ENCODE results near the gene LGALS7B. TPM values are rescaled to one million over a fixed set of nuclear protein-coding genes. Genes with fewer than 3 reads are reported as not detected.

The LGALS7B gene
- total RNA-seq, 1 experiment from 2014 or later: 2.4 TPM

DNA sequence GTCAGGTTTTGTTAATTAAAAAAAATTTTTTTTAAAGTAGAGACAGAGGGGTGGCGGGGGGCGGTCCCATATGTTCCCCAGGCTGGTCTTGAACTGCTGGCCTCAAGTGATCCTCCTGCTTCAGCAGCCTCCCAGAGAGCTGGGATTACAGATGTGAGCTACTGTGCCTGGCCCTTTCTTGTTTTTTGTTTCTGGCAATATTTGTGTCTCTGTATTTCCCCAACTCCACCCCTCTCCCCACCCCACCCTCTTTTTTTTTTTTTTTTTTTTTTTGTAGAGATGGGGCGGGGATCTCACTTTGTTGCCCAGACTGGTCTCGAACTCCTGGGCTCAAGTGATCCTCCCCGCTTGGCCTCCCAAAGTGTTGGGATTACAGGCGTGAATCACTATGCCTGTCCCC is 44.1 kb upstream of the LGALS7B start:
- Histone ChIP-seq H3K4me3 (replicated peaks in 1 of 2; ENCODE audit: low read depth in 1 of 2, low read length in 2 of 2) (no peak overlapping the region), H3K36me3 (ENCODE audit: control insufficient read depth in 1 of 2, insufficient read depth in 2 of 2, low read length in 2 of 2) (no peaks in the 10 kb centered on the region), H3K4me1 (ENCODE audit: control insufficient read depth in 1 of 2, insufficient read depth in 2 of 2, low read length in 2 of 2) (no peaks in the 10 kb centered on the region), H3K27me3 (ENCODE audit: insufficient read depth, low read length) (no peaks in the 10 kb centered on the region), H3K79me2 (ENCODE audit: insufficient read depth, low read length) (no peaks in the 10 kb centered on the region), H3K27ac (ENCODE audit: low read depth, low read length) (no peak overlapping the region), H3K9ac (ENCODE audit: low read length) (no peak overlapping the region), H3K9me3 (ENCODE audit: control insufficient read depth in 1 of 2, insufficient read depth in 1 of 2, low read depth in 1 of 2, low read length in 2 of 2) (no peaks in the 10 kb centered on the region), H3K9me2 (ENCODE audit: insufficient read depth) (no peaks in the 10 kb centered on the region), H3K4me2 (ENCODE audit: low read length) (no peak overlapping the region), H2AFZ (ENCODE audit: low read depth, low read length, poor library complexity, severe bottlenecking) (no peak overlapping the region), H4K20me1 (ENCODE audit: insufficient read depth) (no peaks in the 10 kb centered on the region)
- ATAC-seq (no peak), DNase-seq (ENCODE audit: low read depth, low spot score) (no peak)
- TF ChIP-seq RAD21 (IDR thresholded peaks at IDR 0.05; ENCODE audit: low read depth) (no peak), EGR1 (IDR thresholded peaks at IDR 0.05; ENCODE audit: low read depth) (no peak), ELF1 (IDR thresholded peaks at IDR 0.05; ENCODE audit: borderline replicate concordance, low read depth) (no peak), SP1 (IDR thresholded peaks at IDR 0.05; ENCODE audit: low read depth) (no peak), SRF (IDR thresholded peaks at IDR 0.05; ENCODE audit: low read depth) (no peak), EZH2 (IDR thresholded peaks at IDR 0.05) (no peak), CBX3 (IDR thresholded peaks at IDR 0.05; ENCODE audit: low read depth) (no peak)
- TF ChIP-seq, protein P1, sequence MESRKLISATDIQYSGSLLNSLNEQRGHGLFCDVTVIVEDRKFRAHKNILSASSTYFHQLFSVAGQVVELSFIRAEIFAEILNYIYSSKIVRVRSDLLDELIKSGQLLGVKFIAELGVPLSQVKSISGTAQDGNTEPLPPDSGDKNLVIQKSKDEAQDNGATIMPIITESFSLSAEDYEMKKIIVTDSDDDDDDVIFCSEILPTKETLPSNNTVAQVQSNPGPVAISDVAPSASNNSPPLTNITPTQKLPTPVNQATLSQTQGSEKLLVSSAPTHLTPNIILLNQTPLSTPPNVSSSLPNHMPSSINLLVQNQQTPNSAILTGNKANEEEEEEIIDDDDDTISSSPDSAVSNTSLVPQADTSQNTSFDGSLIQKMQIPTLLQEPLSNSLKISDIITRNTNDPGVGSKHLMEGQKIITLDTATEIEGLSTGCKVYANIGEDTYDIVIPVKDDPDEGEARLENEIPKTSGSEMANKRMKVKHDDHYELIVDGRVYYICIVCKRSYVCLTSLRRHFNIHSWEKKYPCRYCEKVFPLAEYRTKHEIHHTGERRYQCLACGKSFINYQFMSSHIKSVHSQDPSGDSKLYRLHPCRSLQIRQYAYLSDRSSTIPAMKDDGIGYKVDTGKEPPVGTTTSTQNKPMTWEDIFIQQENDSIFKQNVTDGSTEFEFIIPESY (IDR thresholded peaks at IDR 0.05; ENCODE audit: extremely low read depth, insufficient replicate concordance, low read length): no peak
- TF ChIP-seq, protein P2, sequence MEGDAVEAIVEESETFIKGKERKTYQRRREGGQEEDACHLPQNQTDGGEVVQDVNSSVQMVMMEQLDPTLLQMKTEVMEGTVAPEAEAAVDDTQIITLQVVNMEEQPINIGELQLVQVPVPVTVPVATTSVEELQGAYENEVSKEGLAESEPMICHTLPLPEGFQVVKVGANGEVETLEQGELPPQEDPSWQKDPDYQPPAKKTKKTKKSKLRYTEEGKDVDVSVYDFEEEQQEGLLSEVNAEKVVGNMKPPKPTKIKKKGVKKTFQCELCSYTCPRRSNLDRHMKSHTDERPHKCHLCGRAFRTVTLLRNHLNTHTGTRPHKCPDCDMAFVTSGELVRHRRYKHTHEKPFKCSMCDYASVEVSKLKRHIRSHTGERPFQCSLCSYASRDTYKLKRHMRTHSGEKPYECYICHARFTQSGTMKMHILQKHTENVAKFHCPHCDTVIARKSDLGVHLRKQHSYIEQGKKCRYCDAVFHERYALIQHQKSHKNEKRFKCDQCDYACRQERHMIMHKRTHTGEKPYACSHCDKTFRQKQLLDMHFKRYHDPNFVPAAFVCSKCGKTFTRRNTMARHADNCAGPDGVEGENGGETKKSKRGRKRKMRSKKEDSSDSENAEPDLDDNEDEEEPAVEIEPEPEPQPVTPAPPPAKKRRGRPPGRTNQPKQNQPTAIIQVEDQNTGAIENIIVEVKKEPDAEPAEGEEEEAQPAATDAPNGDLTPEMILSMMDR (IDR thresholded peaks at IDR 0.05 in 2 of 3, conservative IDR thresholded peaks at IDR 0.05 in 1 of 3; ENCODE audit: borderline replicate concordance in 1 of 3, insufficient read depth in 1 of 3, low read depth in 2 of 3, low read length in 2 of 3): no peak
- ChIA-PET RAD21 (ENCODE audit: low non-redundant PET in 1 of 2, low total read pairs in 2 of 2, uncharacterized antibody in 2 of 2, unreplicated experiment in 2 of 2) (interaction anchor here in 1 of 2 experiments (0.6 kb wide), 1 partner anchor 8 kb away, joined by 3 read pairs; no protein-coding TSS in a partner anchor), CTCF (no interaction called here), POLR2A (no interaction called here)
- intact Hi-C loops (cut with micrococcal nuclease): no loop called here
- no TSS peak for BruUV-seq (replicated peaks)
